Activated naive CD4-positive, alpha-beta T cell treated with anti-CD3 and anti-CD28 coated beads for 36 hours (primary cell): ENCODE measurements around the gene KCNS3. TPM values are rescaled to one million over a fixed set of nuclear protein-coding genes. Genes with fewer than 3 reads are reported as not detected.

ENCODE experiments used
- CTCF ChIA-PET: fragments of 350-600 bp; sonication (Branson Sonifier 250); formaldehyde crosslinking; loops from one replicate; lab custom pipeline; 2021; ENCODE audit warnings: antibody characterized with exemption; lab: Charles Lee
- DNase-seq: peaks from one replicate; pipeline ENCODE4 v3.0.0-alpha.2; 2020
- H3K27ac Mint-ChIP-seq: one replicate; pipeline ENCODE4 v1.8.0; 2021; ENCODE audit warnings: mild to moderate bottlenecking, mixed read lengths
- H3K27me3 Mint-ChIP-seq: one replicate; pipeline ENCODE4 v1.8.0; 2021; ENCODE audit warnings: low read depth, mixed read lengths
- H3K36me3 Mint-ChIP-seq: one replicate; pipeline ENCODE4 v1.8.0; 2021; ENCODE audit warnings: low read depth, mixed read lengths
- H3K4me1 Mint-ChIP-seq: one replicate; pipeline ENCODE4 v1.8.0; 2021; ENCODE audit warnings: low read depth, mixed read lengths
- H3K4me3 Mint-ChIP-seq: one replicate; pipeline ENCODE4 v1.8.0; 2021; ENCODE audit warnings: mild to moderate bottlenecking, moderate library complexity, mixed read lengths
- H3K9me3 Mint-ChIP-seq: one replicate; pipeline ENCODE4 v1.8.0; 2021; ENCODE audit warnings: mixed read lengths
- intact Hi-C: fragments of 100-400 bp; cut with micrococcal nuclease; formaldehyde crosslinking; loops from one replicate; pipeline ENCODE4 v1.15.1; 2023
- total RNA-seq, 2 experiments: library from RNA; stranded (reverse); gene quantifications; one replicate each; pipeline ENCODE4 v1.2.3, GENCODE V29; 2021

Gene KCNS3
- total RNA-seq, 2 experiments from 2014 or later, result 0.14 to 0.22 TPM

- peaks cover 60% of the 10 kb centered on the region for H3K27me3 Mint-ChIP-seq
- peak; percentile 18 for DNase-seq
- peak overlapping the region; percentile 57 for H3K4me3 Mint-ChIP-seq
- no peaks in the 10 kb centered on the region for H3K9me3 Mint-ChIP-seq
- H3K36me3 Mint-ChIP-seq, result no peaks in the 10 kb centered on the region
- intact Hi-C loops, result no loop called here
- CTCF ChIA-PET, result interaction anchor here (1.0 kb wide), 1 partner anchor 32 kb away, joined by 3 read pairs; no protein-coding TSS in a partner anchor
- H3K4me1 Mint-ChIP-seq, result peaks cover 4% of the 10 kb centered on the region
- H3K27ac Mint-ChIP-seq, result no peak overlapping the region
Measured at GRCh38 chr2:17879137-17879912, 858 bp downstream of the KCNS3 start.

GRCh38 chr2:17879913-17880274 lies 1.4 kb downstream of the KCNS3 start:
- DNase-seq, result no peak
- Mint-ChIP-seq H3K4me1 (peaks cover 4% of the 10 kb centered on the region), H3K27ac (no peak overlapping the region), H3K36me3 (no peaks in the 10 kb centered on the region), H3K4me3 (no peak overlapping the region), H3K27me3 (peaks cover 60% of the 10 kb centered on the region), H3K9me3 (no peaks in the 10 kb centered on the region)
- intact Hi-C loops, result no loop called here
- CTCF ChIA-PET, result interaction anchor here (1.0 kb wide), 1 partner anchor 33 kb away, joined by 3 read pairs; no protein-coding TSS in a partner anchor

GRCh38 chr2:17892770-17893534 lies 14.5 kb downstream of the KCNS3 start:
- Mint-ChIP-seq H3K9me3 (peaks cover 9% of the 10 kb centered on the region), H3K36me3 (no peaks in the 10 kb centered on the region), H3K4me3 (no peak overlapping the region), H3K27me3 (peaks cover 16% of the 10 kb centered on the region), H3K27ac (no peak overlapping the region), H3K4me1 (no peaks in the 10 kb centered on the region)
- DNase-seq, result no peak
- intact Hi-C loops, result no loop called here
- CTCF ChIA-PET, result no interaction called here

- Mint-ChIP-seq H3K4me1 (no peaks in the 10 kb centered on the region), H3K27me3 (peaks cover 17% of the 10 kb centered on the region), H3K27ac (no peak overlapping the region), H3K4me3 (no peak overlapping the region), H3K36me3 (no peaks in the 10 kb centered on the region), H3K9me3 (peaks cover 9% of the 10 kb centered on the region)
- CTCF ChIA-PET, result no interaction called here
- intact Hi-C loops, result no loop called here
- DNase-seq, result no peak
Measured at GRCh38 chr2:17894005-17894404, 15.5 kb downstream of the KCNS3 start.

DNA sequence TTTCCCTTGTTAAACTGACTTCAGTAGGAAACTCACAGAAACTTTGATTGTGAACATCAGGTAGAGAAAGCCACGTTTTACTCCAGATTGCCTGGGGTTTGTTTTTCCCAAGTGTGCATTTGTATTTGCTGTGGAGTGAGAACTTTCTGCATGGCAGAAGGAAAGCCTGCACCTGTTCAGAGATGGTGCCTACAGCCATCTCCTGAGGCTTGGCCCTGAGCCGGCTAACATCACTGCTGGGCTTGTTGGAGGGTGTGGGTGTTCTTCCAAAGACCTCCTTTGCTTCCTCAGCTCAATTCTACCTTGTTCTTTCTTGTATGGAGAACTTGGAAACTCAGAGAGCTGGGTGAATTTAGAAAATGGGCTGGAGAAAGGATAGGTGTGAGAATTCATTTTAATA lies 16.1 kb downstream of the KCNS3 start:
- Mint-ChIP-seq H3K4me3 (no peak overlapping the region), H3K36me3 (no peaks in the 10 kb centered on the region), H3K4me1 (no peaks in the 10 kb centered on the region), H3K9me3 (peaks cover 9% of the 10 kb centered on the region), H3K27ac (no peak overlapping the region), H3K27me3 (peaks cover 17% of the 10 kb centered on the region)
- DNase-seq, result no peak
- CTCF ChIA-PET, result no interaction called here
- intact Hi-C loops, result no loop called here

GRCh38 chr2:17899871-17900270 lies 21.4 kb downstream of the KCNS3 start:
- H3K9me3 Mint-ChIP-seq, result peaks cover 1% of the 10 kb centered on the region
- H3K36me3 Mint-ChIP-seq, result no peaks in the 10 kb centered on the region
- H3K27ac Mint-ChIP-seq, result no peak overlapping the region
- H3K27me3 Mint-ChIP-seq, result peaks cover 23% of the 10 kb centered on the region
- DNase-seq, result no peak
- CTCF ChIA-PET, result interaction anchor here (0.6 kb wide), 1 partner anchor 333 kb away, joined by 3 read pairs; no protein-coding TSS in a partner anchor
- no peak overlapping the region for H3K4me3 Mint-ChIP-seq
- no peaks in the 10 kb centered on the region for H3K4me1 Mint-ChIP-seq
- intact Hi-C loops, result no loop called here

DNA sequence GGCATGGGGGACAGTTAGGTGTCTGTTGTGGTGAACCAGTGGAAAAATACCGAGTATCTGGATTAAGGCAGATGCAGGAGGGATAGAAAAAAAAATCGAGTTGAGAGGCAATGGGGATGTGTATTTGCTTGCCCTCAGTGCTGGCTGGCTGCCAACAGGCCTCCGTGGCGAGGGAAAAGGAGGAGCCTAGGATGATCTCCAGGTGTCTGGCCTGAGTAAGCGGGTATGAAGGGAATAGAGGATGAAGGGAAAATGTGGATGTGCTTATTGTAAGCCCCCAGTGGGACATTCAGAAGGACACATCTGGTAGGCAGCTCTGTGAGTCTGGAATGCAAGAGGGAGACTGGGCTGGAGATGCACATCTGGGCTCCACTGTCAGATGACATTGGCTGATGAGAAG lies 22.8 kb downstream of the KCNS3 start:
- no peaks in the 10 kb centered on the region for H3K4me1 Mint-ChIP-seq
- no peak for DNase-seq
- intact Hi-C loops, result no loop called here
- CTCF ChIA-PET, result no interaction called here
- H3K4me3 Mint-ChIP-seq, result no peak overlapping the region
- no peak overlapping the region for H3K27ac Mint-ChIP-seq
- peaks cover 1% of the 10 kb centered on the region for H3K9me3 Mint-ChIP-seq
- H3K36me3 Mint-ChIP-seq, result no peaks in the 10 kb centered on the region
- peaks cover 16% of the 10 kb centered on the region for H3K27me3 Mint-ChIP-seq

DNA sequence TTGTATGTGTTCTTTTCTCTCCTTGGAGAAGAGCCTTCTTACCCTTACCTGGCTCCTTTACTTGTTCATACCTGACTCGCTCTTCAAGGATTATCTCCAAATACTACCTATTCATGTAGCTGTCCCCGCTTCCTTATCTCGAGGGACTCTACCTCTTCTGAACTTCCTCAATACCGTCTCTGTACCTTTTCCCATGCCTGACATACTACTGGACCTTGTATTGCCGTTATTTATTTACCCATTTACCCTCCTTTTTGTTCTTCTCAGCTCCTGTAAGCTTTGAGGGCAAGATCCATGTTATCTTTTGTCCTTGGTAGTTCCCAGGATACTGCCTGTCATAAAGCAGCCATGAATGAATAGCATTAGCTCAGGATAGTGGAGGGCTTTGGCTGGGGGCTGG lies 32.5 kb downstream of the KCNS3 start:
- CTCF ChIA-PET, result no interaction called here
- no peak for DNase-seq
- H3K4me3 Mint-ChIP-seq, result no peak overlapping the region
- no peaks in the 10 kb centered on the region for H3K4me1 Mint-ChIP-seq
- intact Hi-C loops, result no loop called here
- H3K9me3 Mint-ChIP-seq, result no peaks in the 10 kb centered on the region
- no peaks in the 10 kb centered on the region for H3K36me3 Mint-ChIP-seq
- H3K27me3 Mint-ChIP-seq, result peaks cover 23% of the 10 kb centered on the region
- no peak overlapping the region for H3K27ac Mint-ChIP-seq

DNA sequence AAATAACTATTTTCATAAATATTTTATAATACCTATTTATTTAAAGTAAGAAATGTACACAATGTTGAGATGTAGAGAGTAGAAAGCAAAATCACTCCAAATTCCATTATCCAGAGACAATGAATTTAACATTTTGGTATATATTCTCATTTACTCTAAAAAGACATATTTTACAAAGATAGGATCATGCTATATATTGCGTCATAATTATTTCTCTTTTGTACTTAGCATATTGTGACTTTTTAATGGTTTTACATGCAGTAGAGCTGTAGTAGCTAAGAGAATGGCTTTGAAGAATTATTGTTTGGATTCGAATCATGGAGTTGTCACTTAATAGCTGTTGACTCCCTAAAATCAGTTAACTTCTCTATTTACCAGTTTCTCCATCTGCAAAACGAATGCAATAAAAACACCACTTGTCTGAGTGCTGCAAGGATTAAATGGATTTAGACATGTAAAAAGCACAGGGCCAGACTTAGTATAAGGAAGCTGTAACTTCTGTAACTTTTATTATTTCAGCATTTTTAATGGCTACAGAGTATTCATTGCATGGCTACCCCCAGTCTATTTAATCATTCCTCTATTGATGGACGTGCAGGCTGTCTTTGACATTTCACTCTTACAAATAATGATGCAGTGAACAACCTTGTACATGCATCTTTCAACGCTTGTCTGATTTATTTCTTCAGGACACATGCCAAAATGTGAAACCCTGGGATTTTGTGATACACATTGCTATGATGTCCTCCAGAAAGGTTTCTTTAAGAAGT lies 33.2 kb downstream of the KCNS3 start:
- no peaks in the 10 kb centered on the region for H3K4me1 Mint-ChIP-seq
- H3K36me3 Mint-ChIP-seq, result no peaks in the 10 kb centered on the region
- CTCF ChIA-PET, result no interaction called here
- no peak overlapping the region for H3K4me3 Mint-ChIP-seq
- no peak overlapping the region for H3K27ac Mint-ChIP-seq
- H3K9me3 Mint-ChIP-seq, result no peaks in the 10 kb centered on the region
- DNase-seq, result no peak
- peaks cover 23% of the 10 kb centered on the region for H3K27me3 Mint-ChIP-seq
- intact Hi-C loops, result no loop called here

GRCh38 chr2:17912266-17912691 lies 33.8 kb downstream of the KCNS3 start:
- Mint-ChIP-seq H3K9me3 (no peaks in the 10 kb centered on the region), H3K36me3 (no peaks in the 10 kb centered on the region), H3K27me3 (peaks cover 23% of the 10 kb centered on the region), H3K27ac (no peak overlapping the region), H3K4me1 (no peaks in the 10 kb centered on the region), H3K4me3 (no peak overlapping the region)
- intact Hi-C loops, result no loop called here
- DNase-seq, result no peak
- CTCF ChIA-PET, result no interaction called here

DNA sequence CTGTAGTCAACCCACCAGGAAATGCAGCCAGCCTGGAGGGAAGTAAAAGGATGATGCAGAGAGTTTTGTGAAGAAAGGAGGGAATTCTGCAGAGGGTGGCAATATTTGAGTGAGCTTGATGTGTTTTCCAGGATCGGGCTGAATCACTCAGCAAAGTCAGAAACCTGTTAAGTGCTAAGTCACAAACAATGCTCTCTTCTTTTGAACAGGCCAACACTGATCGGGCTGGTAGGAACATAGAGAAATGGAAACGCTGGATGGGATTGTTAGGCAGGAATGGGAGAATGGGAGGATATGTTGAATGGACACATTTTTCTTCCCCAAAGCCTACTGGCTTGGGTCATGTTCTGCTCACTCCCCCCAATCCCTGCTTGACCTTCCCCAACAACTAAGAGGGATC lies 36.6 kb downstream of the KCNS3 start:
- CTCF ChIA-PET, result no interaction called here
- no peak overlapping the region for H3K4me3 Mint-ChIP-seq
- peaks cover 20% of the 10 kb centered on the region for H3K27me3 Mint-ChIP-seq
- DNase-seq, result no peak
- no peak overlapping the region for H3K27ac Mint-ChIP-seq
- H3K9me3 Mint-ChIP-seq, result no peaks in the 10 kb centered on the region
- H3K4me1 Mint-ChIP-seq, result no peaks in the 10 kb centered on the region
- intact Hi-C loops, result no loop called here
- H3K36me3 Mint-ChIP-seq, result no peaks in the 10 kb centered on the region

- CTCF ChIA-PET, result no interaction called here
- no peaks in the 10 kb centered on the region for H3K9me3 Mint-ChIP-seq
- no peaks in the 10 kb centered on the region for H3K4me1 Mint-ChIP-seq
- no peak for DNase-seq
- H3K27ac Mint-ChIP-seq, result no peak overlapping the region
- peaks cover 18% of the 10 kb centered on the region for H3K27me3 Mint-ChIP-seq
- no peak overlapping the region for H3K4me3 Mint-ChIP-seq
- intact Hi-C loops, result no loop called here
- H3K36me3 Mint-ChIP-seq, result no peaks in the 10 kb centered on the region
Measured at GRCh38 chr2:17915811-17916518, 37.5 kb downstream of the KCNS3 start.
